ENCODE measurements around the gene RPL6. TPM values are rescaled to one million over a fixed set of nuclear protein-coding genes. Genes with fewer than 3 reads are reported as not detected.
"Not testable (repeated sequence)": the region's sequence is repeated elsewhere in the genome, so short reads cannot be mapped to it uniquely, and the experiment has no call there.

Gene RPL6
- total and polyA plus RNA-seq, 2 experiments from 2014 or later, result 1,413 to 1,715 TPM

- ATAC-seq (no peak), DNase-seq (ENCODE audit: low spot score) (no peak)
- no peaks in the 10 kb centered on the region for H3F3A ChIP-seq (replicated peaks; ENCODE audit: low read depth)
- no peak overlapping the region for H3K4me3 ChIP-seq
- H2AFZ ChIP-seq, result no peak overlapping the region
- peaks cover 16% of the 10 kb centered on the region for H4K20me1 ChIP-seq (replicated peaks; ENCODE audit: insufficient read depth)
- Mint-ChIP-seq H3K4me3 (no peak overlapping the region), H3K4me1 (no peaks in the 10 kb centered on the region), H3K27ac (no peak overlapping the region), H3K9me3 (no peaks in the 10 kb centered on the region), H3K27me3 (ENCODE audit: insufficient read depth, low read depth, poor library complexity) (no peaks in the 10 kb centered on the region), H3K36me3 (ENCODE audit: low read depth) (peaks cover 27% of the 10 kb centered on the region; the same call in 2 of the 3 replicates)
- H3K9me2 ChIP-seq (ENCODE audit: insufficient read depth), result no peaks in the 10 kb centered on the region
- H3K4me1 ChIP-seq (ENCODE audit: insufficient read depth), result no peaks in the 10 kb centered on the region
- H3K27me3 ChIP-seq (ENCODE audit: insufficient read depth), result no peaks in the 10 kb centered on the region
- peaks cover 13% of the 10 kb centered on the region for H3K36me3 ChIP-seq (ENCODE audit: insufficient read depth)
- no peak overlapping the region for H3K27ac ChIP-seq (ENCODE audit: low read depth)
- peaks cover 41% of the 10 kb centered on the region for H3K79me2 ChIP-seq (replicated peaks; ENCODE audit: insufficient read depth)
- no peak overlapping the region for H3K4me2 ChIP-seq
- no peak for TF ChIP-seq ETS1 (IDR thresholded peaks at IDR 0.05)
- TF ChIP-seq EZH2 (IDR thresholded peaks at IDR 0.05; ENCODE audit: low read depth, unreplicated experiment), result no peak
- no peak for TF ChIP-seq REST (IDR thresholded peaks at IDR 0.05; ENCODE audit: unreplicated experiment)
- TF ChIP-seq ZNF114 (CRISPR knock-in tag; IDR thresholded peaks at IDR 0.05), result no peak
Measured at GRCh38 chr12:112446008-112446725, 36.8 kb upstream of the RPL6 start.

- TF ChIP-seq CREB1 (CRISPR knock-in tag; IDR thresholded peaks at IDR 0.05; ENCODE audit: low read depth), result no peak
- TF ChIP-seq STAT1 (IDR thresholded peaks at IDR 0.05; ENCODE audit: unreplicated experiment), result no peak
- no peak overlapping the region for H3K27ac Mint-ChIP-seq
- Histone ChIP-seq H3K36me3 (ENCODE audit: insufficient read depth) (peaks cover 6% of the 10 kb centered on the region; the same call in 1 of the 2 replicates), H4K20me1 (replicated peaks; ENCODE audit: insufficient read depth) (peaks cover 20% of the 10 kb centered on the region), H3K4me1 (ENCODE audit: insufficient read depth) (no peaks in the 10 kb centered on the region), H3K79me2 (replicated peaks; ENCODE audit: insufficient read depth) (peaks cover 62% of the 10 kb centered on the region), H3K27ac (ENCODE audit: low read depth) (no peak overlapping the region), H3K4me2 (no peak overlapping the region), H3K27me3 (ENCODE audit: insufficient read depth) (no peaks in the 10 kb centered on the region), H2AFZ (no peak overlapping the region), H3K4me3 (no peak overlapping the region), H3F3A (replicated peaks; ENCODE audit: low read depth) (no peaks in the 10 kb centered on the region), H3K9me2 (ENCODE audit: insufficient read depth) (no peaks in the 10 kb centered on the region)
- H3K36me3 Mint-ChIP-seq (ENCODE audit: low read depth), result peaks cover 15% of the 10 kb centered on the region; the same call in 1 of the 3 replicates
- ATAC-seq (no peak), DNase-seq (ENCODE audit: low spot score) (no peak)
- H3K4me3 Mint-ChIP-seq, result no peak overlapping the region
- peaks cover 2% of the 10 kb centered on the region for H3K27me3 Mint-ChIP-seq (ENCODE audit: insufficient read depth, low read depth, poor library complexity)
- H3K4me1 Mint-ChIP-seq, result no peaks in the 10 kb centered on the region
- H3K9me3 Mint-ChIP-seq, result no peaks in the 10 kb centered on the region
Measured at GRCh38 chr12:112443916-112444315, 34.5 kb upstream of the RPL6 start.

GRCh38 chr12:112440653-112441052 is 31.2 kb upstream of the RPL6 start:
- H3K4me3 ChIP-seq; H3F3A ChIP-seq (replicated peaks; ENCODE audit: low read depth); H3K36me3 ChIP-seq (ENCODE audit: insufficient read depth); DNase-seq (ENCODE audit: low spot score); H2AFZ ChIP-seq; H3K9me3 Mint-ChIP-seq; H3K27me3 ChIP-seq (ENCODE audit: insufficient read depth); H3K4me1 ChIP-seq (ENCODE audit: insufficient read depth); H3K4me3 Mint-ChIP-seq; H3K36me3 Mint-ChIP-seq (ENCODE audit: low read depth); H3K27ac ChIP-seq (ENCODE audit: low read depth); H3K27ac Mint-ChIP-seq; ATAC-seq; H3K4me1 Mint-ChIP-seq; H3K4me2 ChIP-seq; H3K9me2 ChIP-seq (ENCODE audit: insufficient read depth); H3K27me3 Mint-ChIP-seq (ENCODE audit: insufficient read depth, low read depth, poor library complexity): not testable (repeated sequence)
- H4K20me1 ChIP-seq (replicated peaks; ENCODE audit: insufficient read depth), result peaks cover 31% of the 10 kb centered on the region
- H3K79me2 ChIP-seq (replicated peaks; ENCODE audit: insufficient read depth), result peaks cover 94% of the 10 kb centered on the region

Measured in GM23338 (cell line).